Right ventricle myocardium superior (tissue), 1 donor: ENCODE results near the gene UBE2E1. TPM values are rescaled to one million over a fixed set of nuclear protein-coding genes. Genes with fewer than 3 reads are reported as not detected.

ENCODE experiments used
- ATAC-seq: fragments of 200-7000 bp; cut with Tn5 transposase; one replicate; pipeline ENCODE4 v1.9.1; 2020; ENCODE audit warnings: mild to moderate bottlenecking; ENCODE audit not compliant: poor library complexity
- DNase-seq: peaks from one replicate; pipeline ENCODE4 v3.0.0-alpha.2; 2020
- intact Hi-C: fragments of 100-400 bp; cut with DNase I; formaldehyde crosslinking; loops from one replicate; pipeline ENCODE4 v1.11.2; 2022
- total RNA-seq: library from RNA; stranded (reverse); fragmentation: NEBNext Ultra II Directional; extraction: Animal tissue kit (Norgen Biotek cat#: 25700); gene quantifications from one replicate; pipeline ENCODE4 v1.2.1, GENCODE V29; 2021
- donor health status: DM: no; HTN: yes; CAD: no; lungs with severe emphysema.

Gene UBE2E1
- total RNA-seq, 1 donor from 2014 or later = 69.9 TPM

DNA sequence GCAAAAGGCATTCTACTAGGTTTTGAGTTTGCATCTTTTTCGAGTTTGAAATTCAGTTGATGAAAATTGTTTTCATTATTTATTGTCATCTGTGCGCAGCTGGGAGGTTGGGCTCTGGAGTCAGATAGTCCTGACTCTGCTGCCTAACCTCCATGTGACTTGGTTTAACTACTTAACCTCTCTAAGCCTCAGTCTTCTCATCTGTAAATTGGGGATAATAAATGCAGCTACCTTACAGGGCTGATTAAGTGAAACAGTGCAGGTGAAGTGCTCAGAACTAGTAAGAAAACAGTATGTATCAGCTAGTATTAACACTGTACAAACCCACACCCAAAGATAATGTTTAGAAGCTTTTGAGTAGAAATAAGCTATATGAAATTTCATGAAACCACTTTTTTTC is 14.1 kb upstream of the UBE2E1 start:
- ATAC-seq (no peak), DNase-seq (no peak)
- intact Hi-C loops = no loop called here

DNA sequence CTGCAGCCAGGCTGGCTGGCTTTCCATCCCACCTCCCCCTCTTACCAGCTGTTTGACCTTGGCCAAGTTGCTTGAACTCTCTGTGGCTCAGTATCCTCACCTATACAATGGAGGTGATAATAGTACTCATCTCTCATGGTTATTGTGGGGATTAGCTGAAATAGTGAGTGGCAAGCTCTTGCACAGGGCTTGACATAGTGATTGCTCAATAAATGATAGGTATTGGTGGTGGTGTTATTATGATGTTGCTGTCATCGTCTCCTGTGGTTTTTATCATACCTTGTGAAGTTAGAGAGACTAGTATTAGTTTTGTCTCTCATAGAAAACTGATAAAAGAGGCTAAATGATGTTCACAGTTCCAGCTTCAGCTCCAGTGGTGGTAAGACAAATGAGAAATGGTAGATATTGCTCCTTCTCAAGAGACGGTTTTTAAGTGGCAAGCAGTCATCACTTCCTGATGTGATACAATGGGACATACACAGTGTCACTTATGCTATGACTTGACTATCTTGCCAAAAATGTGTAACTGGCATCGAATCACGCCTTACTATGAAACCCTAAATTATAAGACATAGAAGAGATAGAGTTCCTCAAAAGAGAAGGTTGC is 12.1 kb upstream of the UBE2E1 start:
- intact Hi-C loops = no loop called here
- no peak for DNase-seq
- no peak for ATAC-seq

DNA sequence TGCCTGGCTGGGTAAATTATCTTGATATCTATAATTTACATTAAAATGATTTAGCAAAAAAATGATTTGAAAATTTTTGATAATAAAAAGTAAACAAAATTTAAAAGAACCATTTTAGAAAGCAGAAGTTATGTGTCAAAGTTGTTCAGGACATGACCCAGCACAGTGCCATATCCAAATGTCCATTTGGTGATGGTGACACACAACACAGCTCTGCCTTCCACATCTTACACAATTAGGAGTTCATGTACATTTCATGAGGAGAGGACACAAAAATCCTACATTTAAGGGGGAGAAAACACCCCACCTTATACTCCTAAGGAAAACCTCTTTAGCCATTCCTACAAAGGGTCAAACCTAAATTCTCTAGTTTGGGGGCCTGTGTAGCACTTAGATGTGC is 10.7 kb upstream of the UBE2E1 start:
- ATAC-seq (no peak), DNase-seq (no peak)
- intact Hi-C loops = no loop called here

DNA sequence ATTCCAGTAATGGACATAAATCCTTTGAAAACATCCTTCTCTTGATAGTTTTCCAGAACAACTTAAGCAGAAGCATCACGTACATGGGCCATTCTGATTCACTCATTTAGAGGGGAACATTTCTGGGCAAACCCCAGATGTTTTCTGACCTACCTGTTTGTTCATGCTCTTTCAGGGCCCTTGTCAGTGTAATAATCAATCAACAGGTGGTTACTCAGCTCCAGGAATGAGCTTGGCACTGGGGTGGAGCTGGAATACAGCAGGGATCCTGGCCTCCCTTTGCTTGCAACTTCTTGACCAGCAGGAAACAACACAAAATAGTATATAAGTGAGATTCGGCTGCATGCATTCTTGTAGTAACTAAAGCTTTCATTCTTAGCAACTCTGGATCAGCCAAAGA is 9.2 kb upstream of the UBE2E1 start:
- intact Hi-C loops = no loop called here
- no peak for ATAC-seq
- DNase-seq = no peak

DNA sequence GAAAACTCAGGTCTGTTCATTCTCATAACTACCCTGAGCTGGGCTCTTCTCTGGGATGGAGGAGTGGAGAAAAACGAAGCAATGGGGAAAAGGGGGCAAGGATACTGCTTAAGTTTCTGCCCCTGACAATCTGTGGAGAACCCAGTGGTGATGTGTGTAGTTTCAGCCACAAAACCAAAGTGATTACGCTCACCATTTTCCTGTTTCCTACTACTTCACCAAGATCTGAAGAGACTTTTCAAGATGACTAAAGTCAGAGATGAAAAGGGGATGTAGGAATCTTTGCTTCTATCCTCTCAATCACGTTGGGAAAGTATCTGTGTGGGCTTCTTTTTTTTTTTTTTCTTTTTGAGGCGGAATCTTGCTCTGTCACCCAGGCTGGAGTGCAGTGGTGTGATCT is 8.3 kb upstream of the UBE2E1 start:
- DNase-seq (no peak), ATAC-seq (no peak)
- intact Hi-C loops = no loop called here

DNA sequence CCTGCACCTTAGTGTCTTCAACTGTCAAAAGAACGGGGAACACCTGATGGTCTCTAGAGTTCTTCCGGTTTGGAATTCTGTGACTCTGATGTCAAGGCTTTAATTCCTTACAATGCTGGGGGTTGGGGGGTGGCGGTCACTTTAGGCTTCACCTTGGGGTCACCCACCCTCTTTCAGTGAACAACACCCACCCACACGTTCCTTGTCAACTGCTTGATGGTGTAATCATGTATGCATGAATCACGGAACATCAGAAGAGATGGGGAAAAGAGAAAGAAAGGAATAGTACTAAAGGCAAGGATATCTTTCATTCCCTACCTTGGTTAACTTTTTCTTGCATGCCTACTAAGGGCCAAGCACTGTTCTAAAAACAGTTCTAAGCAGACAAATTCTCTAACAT is 7.3 kb upstream of the UBE2E1 start:
- intact Hi-C loops = no loop called here
- DNase-seq (no peak), ATAC-seq (no peak)

DNA sequence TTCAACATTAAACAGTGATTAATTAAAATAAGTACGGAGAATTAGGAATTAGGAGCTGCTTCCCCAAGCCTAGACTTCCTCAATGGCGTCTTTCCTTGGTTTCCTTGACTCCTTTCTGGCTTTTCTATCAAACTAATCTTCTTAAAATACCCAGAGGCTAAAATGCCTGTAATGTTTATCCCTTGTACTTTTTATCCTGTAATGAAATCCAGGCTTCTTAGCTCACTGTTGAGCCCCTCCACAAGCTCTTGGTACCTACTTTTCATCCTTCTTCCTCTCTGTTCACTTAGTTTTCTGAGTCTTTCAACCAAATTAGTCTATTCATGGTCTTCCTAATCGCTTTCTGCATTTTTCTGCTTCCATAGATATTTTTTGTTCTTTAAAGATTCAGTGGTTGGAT is 6.9 kb upstream of the UBE2E1 start:
- intact Hi-C loops = no loop called here
- DNase-seq (no peak), ATAC-seq (no peak)

DNA sequence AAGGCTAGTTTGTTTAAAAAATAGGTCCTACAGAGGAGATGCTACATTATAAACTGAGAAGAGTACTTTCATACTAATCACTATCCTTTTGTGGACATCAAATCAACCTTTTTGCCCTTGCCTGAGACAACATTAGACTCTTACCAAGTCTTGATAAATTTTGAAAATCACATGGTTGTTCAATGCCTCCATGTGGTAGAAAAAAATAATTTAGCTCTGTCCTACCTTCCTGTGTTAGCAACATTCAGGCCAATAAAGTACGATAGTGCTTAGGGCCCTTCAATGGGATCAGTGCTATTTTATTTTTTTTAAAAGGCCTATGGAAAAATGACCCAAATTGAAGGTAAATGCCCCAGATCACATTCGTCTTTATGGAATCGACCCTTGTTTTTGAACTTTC is 5.0 kb upstream of the UBE2E1 start:
- DNase-seq (no peak), ATAC-seq (peak; percentile 67)
- intact Hi-C loops = loop anchor here (10.0 kb wide), 1 partner anchor 596 kb away; the partner anchor contains the start of gene UBE2E2

DNA sequence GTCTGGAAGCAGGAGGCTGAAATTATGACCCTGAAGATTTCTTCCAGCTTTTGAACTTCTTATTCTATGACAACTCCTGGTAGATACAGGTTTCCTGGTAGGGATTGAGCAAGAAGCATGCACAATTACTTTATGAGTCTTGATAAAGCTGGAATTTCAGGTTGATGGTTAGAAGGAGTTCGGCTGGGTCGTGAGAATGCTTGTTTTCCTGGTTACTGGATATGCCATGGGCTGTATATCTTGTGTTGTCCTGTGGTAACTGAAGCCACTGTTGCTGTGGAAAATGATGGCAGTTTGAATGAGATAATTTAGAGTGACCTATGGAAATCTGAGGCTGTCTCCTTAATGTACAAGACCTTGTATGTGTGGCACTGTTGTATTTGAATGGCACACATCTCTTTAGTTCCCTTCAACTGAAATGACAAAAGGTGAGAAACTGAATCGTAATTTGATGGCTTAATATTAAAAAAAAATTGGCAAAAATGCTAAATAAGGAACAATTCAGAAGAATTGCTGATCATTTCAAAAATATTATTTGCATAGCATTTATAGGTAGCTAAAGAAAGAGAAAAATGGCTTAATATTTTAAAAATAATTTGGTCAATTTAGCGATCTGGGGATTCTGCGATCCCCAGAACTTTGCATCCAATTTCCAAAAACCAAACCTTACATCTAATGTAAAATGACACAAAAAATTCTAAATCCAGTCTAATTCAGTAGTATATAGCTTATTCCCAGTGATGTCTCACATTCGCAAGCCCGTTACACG is 1.1 kb upstream of the UBE2E1 start:
- no peak for ATAC-seq
- intact Hi-C loops = loop anchor here (10.0 kb wide), 1 partner anchor 600 kb away; the partner anchor contains the start of gene UBE2E2
- DNase-seq = no peak

DNA sequence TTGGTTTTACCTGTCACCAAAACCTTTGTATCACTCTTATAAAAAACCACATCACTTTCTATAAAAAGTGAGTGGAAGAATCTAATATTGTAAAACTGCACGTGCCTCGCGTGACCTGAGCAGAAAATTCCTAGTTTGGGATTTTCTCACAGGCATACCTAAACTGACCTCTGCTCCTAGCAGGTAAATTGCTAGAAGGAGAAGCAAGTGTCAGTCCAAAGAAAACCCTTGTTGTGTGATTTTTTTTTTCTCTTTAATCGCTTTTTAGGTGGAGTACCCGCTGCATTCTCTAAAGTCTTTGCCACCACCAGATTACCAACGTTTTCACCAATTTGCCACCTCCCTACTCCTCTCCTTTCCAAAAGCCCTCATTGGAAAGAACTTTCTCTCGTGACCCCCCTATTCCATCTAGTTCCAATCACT is 534 bp upstream of the UBE2E1 start:
- intact Hi-C loops = loop anchor here (10.0 kb wide), 1 partner anchor 600 kb away; the partner anchor contains the start of gene UBE2E2
- no peak for DNase-seq
- ATAC-seq = no peak

DNA sequence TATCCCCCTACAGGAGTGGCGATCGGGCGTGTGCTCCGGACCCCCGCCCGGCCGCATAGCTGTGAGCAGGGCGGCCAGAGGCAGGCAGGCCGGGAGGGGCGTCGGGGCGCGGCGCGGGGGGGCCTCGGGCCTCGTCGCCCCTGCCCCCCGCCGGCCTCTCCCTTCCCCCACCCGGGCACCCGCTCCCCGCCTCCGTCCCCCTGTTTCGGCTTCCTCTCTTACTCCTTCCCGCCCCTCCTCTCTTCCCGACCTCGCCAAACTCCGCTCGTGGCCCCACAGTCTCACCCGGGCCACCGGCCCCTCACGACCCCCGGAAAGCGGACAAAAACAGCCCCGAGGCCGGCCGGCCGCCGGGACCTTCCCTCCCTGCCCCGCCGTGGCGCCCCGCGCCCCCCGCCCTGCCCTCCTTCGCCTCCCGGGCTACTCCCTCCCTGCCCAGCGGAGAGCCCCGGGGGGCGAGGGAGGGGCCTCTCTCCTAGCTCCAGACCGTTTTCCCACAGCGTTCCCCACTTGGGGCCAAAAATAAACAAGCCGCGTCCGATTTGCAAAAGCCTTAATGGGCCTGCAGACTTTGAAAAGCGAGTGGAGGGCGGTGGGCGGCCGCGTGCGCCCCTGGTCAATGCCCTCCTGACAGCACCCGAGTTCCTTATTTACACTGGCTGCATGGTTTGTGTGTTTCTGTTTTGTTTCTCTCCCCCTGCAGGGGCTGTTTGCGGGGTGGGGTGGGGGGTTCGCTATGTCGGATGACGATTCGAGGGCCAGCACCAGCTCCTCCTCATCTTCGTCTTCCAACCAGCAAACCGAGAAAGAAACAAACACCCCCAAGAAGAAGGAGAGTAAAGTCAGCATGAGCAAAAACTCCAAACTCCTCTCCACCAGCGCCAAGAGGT is 1.0 kb downstream of the UBE2E1 start:
- DNase-seq (peak; percentile 55), ATAC-seq (peak; percentile 36)
- intact Hi-C loops = loop anchor here (10.0 kb wide), 1 partner anchor 602 kb away; the partner anchor contains the start of gene UBE2E2

DNA sequence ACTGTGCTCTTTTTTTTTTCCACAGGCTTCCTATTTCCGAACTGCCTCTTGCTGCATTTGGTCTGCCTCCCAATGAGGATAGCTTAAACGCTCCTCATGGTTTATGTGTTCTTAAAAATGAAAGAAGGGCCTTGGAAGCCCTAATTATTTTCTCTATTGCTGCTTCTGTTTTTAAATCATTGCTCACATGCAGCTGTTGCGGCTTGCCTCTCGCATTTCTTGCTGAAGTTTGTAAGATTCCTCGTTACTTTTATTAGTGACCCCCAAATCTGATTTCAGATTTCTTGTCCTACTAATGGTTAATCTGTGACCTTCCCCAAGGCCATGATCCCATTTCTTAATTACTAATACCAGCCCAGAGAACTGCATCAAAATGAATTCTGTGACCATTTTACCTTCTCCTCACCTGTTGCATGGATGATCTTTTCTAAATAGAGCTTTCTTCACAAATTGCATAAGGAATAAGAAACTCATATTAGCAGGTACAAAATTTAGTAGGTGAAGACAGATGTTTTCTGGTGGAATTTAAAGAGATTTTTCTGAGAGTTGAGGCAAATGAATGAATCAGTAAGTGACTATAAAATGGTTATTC is 1.8 kb downstream of the UBE2E1 start:
- ATAC-seq (peak; percentile 45), DNase-seq (no peak)
- intact Hi-C loops = loop anchor here (10.0 kb wide), 1 partner anchor 603 kb away; the partner anchor contains the start of gene UBE2E2

DNA sequence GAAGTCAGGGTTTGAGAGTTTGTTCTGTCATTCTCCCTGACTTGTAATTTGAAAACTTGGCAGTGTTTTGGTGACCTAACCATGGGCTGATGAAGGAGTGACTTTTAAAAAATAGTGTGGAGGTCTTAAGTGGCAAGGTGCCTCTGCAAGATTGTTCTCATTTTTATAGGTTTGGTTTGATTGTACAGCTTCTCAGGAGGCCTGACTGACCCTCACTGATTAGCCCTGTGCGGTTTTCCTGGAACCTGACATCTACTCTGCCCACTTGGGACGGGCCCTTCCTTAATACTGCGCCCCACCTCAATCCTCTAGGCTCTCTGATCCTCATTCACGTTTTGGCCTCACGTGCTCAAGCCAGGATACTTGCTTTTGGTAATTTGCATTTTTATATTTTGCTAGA is 2.8 kb downstream of the UBE2E1 start:
- DNase-seq = no peak
- intact Hi-C loops = loop anchor here (10.0 kb wide), 1 partner anchor 604 kb away; the partner anchor contains the start of gene UBE2E2

DNA sequence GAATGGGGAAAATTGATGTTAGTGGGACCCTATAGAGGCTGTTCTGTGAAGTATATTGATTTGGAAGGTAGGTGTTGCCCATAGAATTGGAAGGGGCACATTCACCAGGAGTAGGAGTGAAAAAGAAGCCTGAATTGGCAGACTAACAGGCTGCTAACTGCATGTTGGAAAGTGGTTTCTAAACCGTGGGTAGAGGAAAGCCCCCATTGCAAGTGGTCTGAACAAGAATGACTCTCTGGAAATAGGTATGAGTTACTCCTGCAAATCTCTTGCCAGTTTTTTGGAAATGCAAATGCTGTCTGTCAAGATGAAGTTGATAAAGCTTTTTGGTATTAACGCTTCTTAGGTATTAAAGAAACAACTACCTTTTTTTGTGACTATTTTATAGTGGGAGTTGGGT is 3.5 kb downstream of the UBE2E1 start:
- DNase-seq = no peak
- intact Hi-C loops = loop anchor here (10.0 kb wide), 1 partner anchor 604 kb away; the partner anchor contains the start of gene UBE2E2
- ATAC-seq = no peak

More for the DNA sequence above, 2.8 kb downstream of the UBE2E1 start:
- ATAC-seq = no peak

DNA sequence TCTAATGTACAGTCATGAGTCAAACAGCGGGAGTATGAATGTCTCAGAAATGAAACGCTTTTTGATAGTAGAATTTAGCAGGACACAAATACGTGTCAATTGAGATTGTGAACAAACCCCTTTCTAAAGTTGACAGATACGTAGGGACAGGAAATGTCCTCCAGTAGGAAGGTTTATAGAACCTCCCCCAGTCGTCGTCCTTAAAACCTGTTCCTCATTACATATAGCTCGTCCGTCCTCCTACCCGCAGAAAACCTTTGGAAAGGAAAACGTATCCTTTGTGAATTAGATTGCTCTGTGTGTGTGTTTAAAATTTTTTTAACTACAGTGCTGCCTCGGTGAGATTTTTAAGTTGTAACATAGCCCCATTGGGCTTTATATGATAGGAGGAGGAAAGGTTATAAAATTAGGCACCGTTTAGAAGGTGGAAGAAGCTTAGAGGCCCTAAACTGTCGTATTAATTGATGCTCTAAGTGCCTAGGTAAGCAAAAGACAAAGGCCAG is 4.1 kb downstream of the UBE2E1 start:
- DNase-seq (no peak), ATAC-seq (no peak)
- intact Hi-C loops = loop anchor here (10.0 kb wide), 1 partner anchor 605 kb away; the partner anchor contains the start of gene UBE2E2

DNA sequence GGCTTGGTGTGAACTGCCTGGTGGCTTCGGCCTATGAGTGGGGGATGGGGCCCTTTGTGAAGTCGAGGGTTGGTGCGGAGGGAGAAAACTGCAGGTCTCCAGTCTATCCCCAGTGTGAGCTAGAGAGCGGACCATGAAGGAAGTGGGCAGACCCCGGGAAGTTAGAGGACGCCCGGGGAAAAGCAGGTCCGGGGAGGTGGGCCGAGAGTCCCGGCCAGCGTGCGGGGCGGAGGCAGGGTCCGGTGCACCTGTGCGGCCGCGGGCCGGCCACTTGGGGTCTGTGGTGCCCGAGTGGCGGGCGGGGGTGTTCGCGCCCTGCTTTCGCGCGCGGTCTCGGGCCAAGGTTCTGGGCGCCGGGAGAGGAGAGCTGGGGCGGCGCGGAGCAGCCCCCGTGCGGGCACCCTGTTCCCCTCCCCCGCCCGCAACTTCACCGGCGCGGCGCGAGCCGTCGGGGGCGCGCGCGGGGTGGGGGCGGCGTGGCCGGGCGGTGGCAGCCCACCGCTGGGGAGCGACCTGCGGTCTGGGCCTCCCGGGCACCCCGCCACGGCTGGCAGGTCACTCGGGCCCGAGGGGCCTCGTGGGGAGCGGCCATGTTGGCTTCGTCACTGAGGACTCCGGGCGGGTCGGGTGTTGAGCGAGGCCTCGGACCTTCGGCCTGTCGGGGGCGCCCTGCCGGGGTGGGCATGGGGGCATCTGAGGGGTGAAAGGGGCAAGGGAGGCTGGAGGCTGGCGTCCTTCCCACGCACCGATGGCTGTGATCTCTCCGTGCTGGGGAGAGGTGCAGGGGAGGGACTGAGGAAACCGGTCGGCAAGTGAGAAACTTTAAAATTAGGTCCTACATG is 4.8 kb downstream of the UBE2E1 start:
- peak; percentile 52 for ATAC-seq
- peak; percentile 71 for DNase-seq
- intact Hi-C loops = no loop called here

DNA sequence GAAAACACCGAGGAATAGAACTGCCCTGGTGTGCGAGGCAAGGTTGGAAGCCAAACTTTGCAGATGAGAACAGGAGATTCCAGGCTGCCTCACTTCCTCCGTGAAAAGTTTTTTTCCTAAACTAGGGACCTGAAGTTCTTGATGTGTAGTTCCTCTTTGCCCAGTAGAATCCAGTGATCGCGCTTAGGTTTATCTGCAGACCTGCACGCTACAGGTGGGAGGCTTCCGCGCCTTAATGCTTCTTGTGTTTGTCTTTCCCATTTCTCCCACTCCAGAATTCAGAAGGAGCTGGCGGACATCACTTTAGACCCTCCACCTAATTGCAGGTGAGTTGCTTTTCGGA is 5.4 kb downstream of the UBE2E1 start:
- ATAC-seq (peak; percentile 3), DNase-seq (no peak)
- intact Hi-C loops = no loop called here

DNA sequence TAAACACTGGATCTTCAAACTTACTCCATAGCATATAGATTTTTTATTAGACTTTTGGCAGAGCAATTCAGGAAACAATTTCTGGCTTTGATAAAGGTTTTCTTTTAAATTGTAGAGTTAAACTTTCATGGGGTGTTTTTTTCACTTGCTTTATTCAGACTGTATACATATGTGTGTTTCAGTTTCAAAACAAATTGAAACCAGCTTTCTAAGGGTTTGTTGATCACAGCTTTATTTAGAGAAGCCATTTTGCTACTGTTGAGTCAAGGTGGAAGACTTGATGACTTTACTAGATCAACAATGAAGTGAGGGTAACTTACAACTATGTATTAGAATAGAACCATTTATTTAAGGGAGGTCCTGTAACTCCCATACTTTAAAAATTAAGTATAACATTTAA is 6.2 kb downstream of the UBE2E1 start:
- ATAC-seq = no peak
- DNase-seq = no peak
- intact Hi-C loops = no loop called here
